ENCODE measurements around the gene MEIOC. TPM values are rescaled to one million over a fixed set of nuclear protein-coding genes. Genes with fewer than 3 reads are reported as not detected.

Gene MEIOC
- total RNA-seq: under 0.01 and 0.11 TPM in 2 replicates

GRCh38 chr17:44655983-44656710, at the start of gene MEIOC:
Gene MEIOC (plus strand): TSS chr17:44656468. CDS start chr17:44656614, 146 bp downstream.

DNA sequence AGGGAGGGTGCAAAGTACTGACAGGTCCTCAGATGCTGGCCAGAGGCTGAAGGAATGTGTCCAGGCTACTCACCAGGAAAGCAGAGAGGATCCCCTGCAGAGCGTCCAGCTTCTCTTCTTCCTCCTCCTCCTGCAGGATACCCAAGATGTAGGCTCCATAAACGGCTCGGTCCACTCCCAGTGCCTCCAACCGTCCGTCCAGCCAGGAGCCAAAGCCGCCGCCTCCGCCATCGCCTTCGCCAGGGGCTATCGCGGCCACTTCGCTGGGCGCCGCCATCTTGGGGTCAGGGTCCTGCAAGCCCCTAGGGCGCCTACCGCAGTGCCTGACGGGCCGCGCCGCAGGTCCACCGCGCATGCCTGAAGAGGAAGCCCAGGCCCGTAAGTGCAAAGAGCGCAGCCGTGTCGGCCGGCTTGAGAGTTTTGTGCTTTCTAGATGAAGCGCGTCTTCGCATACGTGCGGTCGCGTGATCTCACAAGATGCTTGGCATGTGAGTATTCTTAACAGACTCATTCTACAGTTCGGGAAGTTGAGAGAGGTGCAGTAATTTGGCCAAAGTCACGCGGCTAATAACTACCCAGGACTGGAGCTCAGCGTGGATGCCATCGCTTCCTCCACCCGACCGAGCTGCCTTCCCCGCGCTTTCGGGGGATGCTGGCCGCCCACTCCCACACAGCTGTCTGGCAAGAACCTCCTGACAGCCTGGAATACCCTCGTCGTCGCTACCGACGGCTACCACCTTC, 33.4 kb downstream of the MEIOC start, which contains the start of gene CCDC43:
TSS of gene CCDC43 (minus strand) at position 300 of the 741 bp plus-strand sequence. CDS start at position 277, 23 bp downstream.

DNA sequence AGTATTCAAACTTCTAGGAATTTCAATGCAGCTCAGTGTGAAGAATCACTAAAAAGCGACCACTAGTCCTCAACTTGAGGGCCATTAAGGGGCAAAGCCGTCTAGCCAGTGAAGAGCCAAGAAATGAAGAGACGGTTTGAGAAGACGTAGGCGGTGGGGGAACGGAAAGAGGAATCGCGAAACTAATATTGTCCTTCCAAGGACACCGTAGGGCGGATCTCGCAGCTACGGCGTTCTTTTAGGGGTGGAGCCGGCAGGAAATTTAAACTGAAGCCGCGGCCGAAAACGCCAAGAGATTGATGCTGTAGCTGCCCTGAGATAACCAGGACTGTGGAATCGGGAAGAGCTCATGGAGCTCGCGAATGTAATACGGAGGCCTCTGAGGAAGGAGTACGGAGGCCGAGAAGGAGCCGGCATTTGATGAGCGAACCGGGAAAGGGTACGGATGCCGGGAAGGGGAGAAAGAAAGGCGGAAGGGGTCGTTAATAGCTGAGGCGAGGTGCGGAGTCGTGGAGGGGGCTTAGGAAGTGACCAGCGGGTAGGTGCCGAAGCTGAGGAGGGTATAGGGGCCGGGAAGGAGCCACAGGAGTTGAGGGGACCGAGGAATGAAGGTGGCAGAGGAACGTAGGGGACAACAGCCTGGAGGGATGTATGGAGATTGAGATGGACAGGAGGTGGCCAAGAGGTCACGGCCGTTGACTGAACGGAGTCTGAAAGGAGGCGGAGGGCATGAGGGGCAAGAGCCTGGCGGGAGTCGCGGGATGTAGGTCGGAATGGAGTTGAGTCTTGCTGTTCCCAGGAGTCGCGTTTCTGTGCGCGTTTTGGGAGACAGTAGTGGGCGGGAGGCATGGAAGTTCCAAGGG, 52.4 kb downstream of the MEIOC start, which contains the start of gene DBF4B:
TSS of gene DBF4B (plus strand) at position 265 of the 863 bp plus-strand sequence. CDS start at position 421, 156 bp downstream.

Small RNAs within 50 kb of the gene (small RNA-seq; reads per million reads assigned to genes)
- not detected for gene RN7SL819P
- not detected for gene SMCO4P1

Other genes with a start within 250 kb of the MEIOC start
- gene GPATCH8, start 153.1 kb upstream of the MEIOC start, total RNA-seq: 22.6 and 28.7 TPM in 2 replicates
- gene FZD2, start 99.0 kb upstream of the MEIOC start, total RNA-seq: 11.8 and 13.7 TPM in 2 replicates
- 23.9 and 27.5 TPM in 2 replicates for gene CCDC43, start 33.3 kb downstream of the MEIOC start, total RNA-seq
- gene DBF4B, start 52.2 kb downstream of the MEIOC start, total RNA-seq: 2.5 and 4.3 TPM in 2 replicates
- 2.6 and 6.3 TPM in 2 replicates for gene ADAM11, start 102.5 kb downstream of the MEIOC start, total RNA-seq
- 9.3 and 10.6 TPM in 2 replicates for gene GJC1, start 173.8 kb downstream of the MEIOC start, total RNA-seq
- not detected in 2 replicates for gene HIGD1B, start 191.4 kb downstream of the MEIOC start, total RNA-seq
- gene EFTUD2, start 243.0 kb downstream of the MEIOC start, total RNA-seq: 75.8 and 92.3 TPM in 2 replicates

Data from placental epithelial cell (primary cell).